Tibial nerve (tissue), 3 donors: ENCODE data around the gene SERTAD4.

Experiments used
- CTCF ChIP-seq, 5 experiments: fragments of 200-600 bp in 3 of 5; fragments of 450-650 bp in 2 of 5; sonication (generic) in 3 of 5; IDR thresholded peaks; one replicate each; pipeline ENCODE4 v1.5.1; 2016 to 2019; ENCODE audit warnings: antibody characterized with exemption in 5 of 5, mild to moderate bottlenecking in 3 of 5, moderate library complexity in 2 of 5
- POLR2A ChIP-seq, 2 donors: fragments of 450-650 bp; IDR thresholded peaks; one replicate each; pipeline ENCODE4 v1.6.1; 2017; ENCODE audit warnings: antibody characterized with exemption in 2 of 2, mild to moderate bottlenecking in 2 of 2, moderate library complexity in 2 of 2

GRCh38 chr1:210254298-210254697, 21.7 kb downstream of the SERTAD4 start:
- TF ChIP-seq CTCF (IDR thresholded peaks at IDR 0.05) (no peak), POLR2A (IDR thresholded peaks at IDR 0.05) (no peak)
